Endothelial cell (in vitro differentiated cells): ENCODE measurements around the gene TRMT11. TPM values are rescaled to one million over a fixed set of nuclear protein-coding genes. Genes with fewer than 3 reads are reported as not detected.
"Not testable (repeated sequence)": the region's sequence is repeated elsewhere in the genome, so short reads cannot be mapped to it uniquely, and the experiment has no call there.

Experiments
- DNase-seq: peaks from one replicate; pipeline ENCODE4 v3.0.0; 2021; ENCODE audit warnings: low spot score
- H3K27ac Mint-ChIP-seq: one replicate; pipeline ENCODE4 v1.8.0; 2021; ENCODE audit warnings: mixed read lengths, inconsistent platforms; ENCODE audit not compliant: unreplicated experiment
- H3K27me3 Mint-ChIP-seq: one replicate; pipeline ENCODE4 v1.8.0; 2021; ENCODE audit warnings: mild to moderate bottlenecking, moderate library complexity, mixed read lengths, inconsistent platforms; ENCODE audit not compliant: unreplicated experiment
- H3K36me3 Mint-ChIP-seq: one replicate; pipeline ENCODE4 v1.8.0; 2021; ENCODE audit warnings: mild to moderate bottlenecking, low read depth, mixed read lengths, inconsistent platforms; ENCODE audit not compliant: unreplicated experiment
- H3K4me1 Mint-ChIP-seq: one replicate; pipeline ENCODE4 v1.8.0; 2021; ENCODE audit warnings: mild to moderate bottlenecking, mixed read lengths, inconsistent platforms; ENCODE audit not compliant: unreplicated experiment
- H3K4me3 Mint-ChIP-seq: one replicate; pipeline ENCODE4 v1.8.0; 2021; ENCODE audit warnings: mild to moderate bottlenecking, mixed read lengths, inconsistent platforms; ENCODE audit not compliant: unreplicated experiment
- H3K9me3 Mint-ChIP-seq: one replicate; pipeline ENCODE4 v1.8.0; 2021; ENCODE audit warnings: mixed read lengths, inconsistent platforms; ENCODE audit not compliant: unreplicated experiment
- CTCF ChIP-seq: fragments of 200-600 bp; sonication (generic); IDR thresholded peaks from one replicate; pipeline ENCODE4 v1.5.0; 2021; ENCODE audit warnings: antibody characterized with exemption; ENCODE audit not compliant: unreplicated experiment
- total RNA-seq: library from RNA; stranded (reverse); fragmentation: NEBNext Ultra II Directional; extraction: Animal tissue kit (Norgen Biotek cat#: 25700); gene quantifications from one replicate; pipeline ENCODE4 v1.2.1, GENCODE V29; 2021; ENCODE audit not compliant: unreplicated experiment

Gene TRMT11
- total RNA-seq, 1 donor from 2014 or later: 9.6 TPM

- TF ChIP-seq CTCF: no peak
- H3K4me3 Mint-ChIP-seq: no peak overlapping the region
- no peaks in the 10 kb centered on the region for H3K36me3 Mint-ChIP-seq
- no peaks in the 10 kb centered on the region for H3K27me3 Mint-ChIP-seq
- H3K9me3 Mint-ChIP-seq: no peaks in the 10 kb centered on the region
- H3K4me1 Mint-ChIP-seq: peaks cover 38% of the 10 kb centered on the region
- H3K27ac Mint-ChIP-seq: no peak overlapping the region
- DNase-seq: no peak
Observed at GRCh38 chr6:125945378-125946141, 40.8 kb upstream of the TRMT11 start.

- no peaks in the 10 kb centered on the region for H3K27me3 Mint-ChIP-seq
- no peak for DNase-seq
- peaks cover 5% of the 10 kb centered on the region for H3K36me3 Mint-ChIP-seq
- no peak overlapping the region for H3K27ac Mint-ChIP-seq
- no peak overlapping the region for H3K4me3 Mint-ChIP-seq
- H3K9me3 Mint-ChIP-seq: no peaks in the 10 kb centered on the region
- H3K4me1 Mint-ChIP-seq: peaks cover 37% of the 10 kb centered on the region
- TF ChIP-seq CTCF: no peak
Observed at GRCh38 chr6:125947615-125948014, 38.7 kb upstream of the TRMT11 start.

GRCh38 chr6:125948455-125948854 is 37.9 kb upstream of the TRMT11 start:
- no peak for DNase-seq
- H3K9me3 Mint-ChIP-seq: no peaks in the 10 kb centered on the region
- peaks cover 33% of the 10 kb centered on the region for H3K4me1 Mint-ChIP-seq
- TF ChIP-seq CTCF: no peak
- no peak overlapping the region for H3K4me3 Mint-ChIP-seq
- H3K27me3 Mint-ChIP-seq: no peaks in the 10 kb centered on the region
- H3K27ac Mint-ChIP-seq: no peak overlapping the region
- H3K36me3 Mint-ChIP-seq: peaks cover 5% of the 10 kb centered on the region

- no peak for DNase-seq
- H3K9me3 Mint-ChIP-seq: no peaks in the 10 kb centered on the region
- peaks cover 5% of the 10 kb centered on the region for H3K36me3 Mint-ChIP-seq
- H3K4me1 Mint-ChIP-seq: peaks cover 27% of the 10 kb centered on the region
- TF ChIP-seq CTCF: no peak
- no peaks in the 10 kb centered on the region for H3K27me3 Mint-ChIP-seq
- H3K4me3 Mint-ChIP-seq: no peak overlapping the region
- no peak overlapping the region for H3K27ac Mint-ChIP-seq
Observed at GRCh38 chr6:125949069-125949468, 37.3 kb upstream of the TRMT11 start.

GRCh38 chr6:125950293-125950692 is 36.0 kb upstream of the TRMT11 start:
- Mint-ChIP-seq H3K27me3 (no peaks in the 10 kb centered on the region), H3K4me3 (no peak overlapping the region), H3K36me3 (peaks cover 5% of the 10 kb centered on the region), H3K4me1 (peaks cover 19% of the 10 kb centered on the region), H3K9me3 (no peaks in the 10 kb centered on the region), H3K27ac (no peak overlapping the region)
- no peak for TF ChIP-seq CTCF
- DNase-seq: no peak

GRCh38 chr6:125950716-125951115 is 35.6 kb upstream of the TRMT11 start:
- H3K4me1 Mint-ChIP-seq: peaks cover 16% of the 10 kb centered on the region
- H3K4me3 Mint-ChIP-seq, H3K27me3 Mint-ChIP-seq, H3K27ac Mint-ChIP-seq, H3K9me3 Mint-ChIP-seq, H3K36me3 Mint-ChIP-seq, DNase-seq: not testable (repeated sequence)
